ENCODE data around the gene TRMT11.

DNA sequence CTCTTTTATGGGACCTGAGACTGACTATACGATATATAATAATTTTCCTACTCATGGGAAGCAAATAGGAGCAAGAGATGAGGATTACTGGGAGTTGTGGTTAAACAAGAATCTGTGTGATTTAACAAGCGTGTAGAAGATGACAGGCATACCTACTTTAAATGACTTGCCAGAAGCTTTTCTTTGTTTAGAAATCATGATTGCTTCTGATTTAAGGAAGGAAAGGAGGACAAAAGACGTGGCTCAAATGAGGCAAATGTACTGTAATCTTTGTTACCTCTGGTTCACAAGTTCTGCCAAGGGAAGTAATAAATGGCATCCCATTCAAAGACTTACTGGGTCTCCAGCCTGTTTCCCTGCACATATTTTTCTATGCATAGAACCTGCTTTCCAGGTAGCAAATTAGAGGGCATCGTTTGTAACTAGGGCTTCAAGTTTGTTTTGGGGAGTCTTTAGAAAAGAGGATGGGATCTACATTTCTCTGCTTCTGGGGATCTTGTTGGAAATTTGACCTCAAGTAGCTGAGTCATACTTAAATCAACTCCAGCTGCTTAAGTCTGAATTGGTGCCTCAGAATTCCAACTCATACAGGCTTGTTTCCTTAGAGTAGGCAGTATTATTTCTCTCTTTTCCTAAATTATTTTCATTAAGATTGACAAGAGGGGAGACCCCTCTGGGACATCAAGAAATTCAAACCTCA lies 2.9 kb upstream of the TRMT11 start:
- TF ChIP-seq, protein P1, sequence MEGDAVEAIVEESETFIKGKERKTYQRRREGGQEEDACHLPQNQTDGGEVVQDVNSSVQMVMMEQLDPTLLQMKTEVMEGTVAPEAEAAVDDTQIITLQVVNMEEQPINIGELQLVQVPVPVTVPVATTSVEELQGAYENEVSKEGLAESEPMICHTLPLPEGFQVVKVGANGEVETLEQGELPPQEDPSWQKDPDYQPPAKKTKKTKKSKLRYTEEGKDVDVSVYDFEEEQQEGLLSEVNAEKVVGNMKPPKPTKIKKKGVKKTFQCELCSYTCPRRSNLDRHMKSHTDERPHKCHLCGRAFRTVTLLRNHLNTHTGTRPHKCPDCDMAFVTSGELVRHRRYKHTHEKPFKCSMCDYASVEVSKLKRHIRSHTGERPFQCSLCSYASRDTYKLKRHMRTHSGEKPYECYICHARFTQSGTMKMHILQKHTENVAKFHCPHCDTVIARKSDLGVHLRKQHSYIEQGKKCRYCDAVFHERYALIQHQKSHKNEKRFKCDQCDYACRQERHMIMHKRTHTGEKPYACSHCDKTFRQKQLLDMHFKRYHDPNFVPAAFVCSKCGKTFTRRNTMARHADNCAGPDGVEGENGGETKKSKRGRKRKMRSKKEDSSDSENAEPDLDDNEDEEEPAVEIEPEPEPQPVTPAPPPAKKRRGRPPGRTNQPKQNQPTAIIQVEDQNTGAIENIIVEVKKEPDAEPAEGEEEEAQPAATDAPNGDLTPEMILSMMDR (IDR thresholded peaks at IDR 0.05), result no peak
- no peak for TF ChIP-seq POLR2A (IDR thresholded peaks at IDR 0.05)
- no peak for TF ChIP-seq POLR2AphosphoS5 (IDR thresholded peaks at IDR 0.05)
- no peak for TF ChIP-seq EP300 (IDR thresholded peaks at IDR 0.05; ENCODE audit: low read depth)

Data from transverse colon (tissue), 4 donors.